ENCODE results near the gene HNRNPA1. TPM values are rescaled to one million over a fixed set of nuclear protein-coding genes. Genes with fewer than 3 reads are reported as not detected.

HNRNPA1 gene
- polyA plus RNA-seq, 3 donors = 266 to 1,181 (median 308) TPM

- H2AFZ ChIP-seq (ENCODE audit: insufficient read depth, low read depth, low read length, poor library complexity, severe bottlenecking) = peak overlapping the region; percentile 77
- no peak for DNase-seq
- H4K20me1 ChIP-seq (ENCODE audit: insufficient read depth, low read length) = peaks cover 4% of the 10 kb centered on the region
- Mint-ChIP-seq H3K36me3 (peaks cover 2 to 16% of the 10 kb centered on the region in 2 donors), H3K27me3 (ENCODE audit: low read depth in 3 of 3) (peaks cover 0 to 1% (median 1%) of the 10 kb centered on the region in 3 donors), H3K9me3 (peaks cover 0 to 4% (median 0%) of the 10 kb centered on the region in 7 donors), H3K4me3 (peak overlapping the region; percentile 86 to 99), H3K27ac (peak overlapping the region; percentile 90 to 93 (median 91)), H3K4me1 (peaks cover 78% of the 10 kb centered on the region)
- peak overlapping the region; percentile 80 to 99 (median 93) for H3K4me3 ChIP-seq (replicated peaks in 1 of 3; ENCODE audit: low read depth in 2 of 3, low read length in 3 of 3)
- peak overlapping the region; percentile 99 for H3K4me2 ChIP-seq (replicated peaks; ENCODE audit: extremely low read depth, low read length, poor library complexity, severe bottlenecking)
- no peaks in the 10 kb centered on the region for H3K36me3 ChIP-seq (replicated peaks in 1 of 2; ENCODE audit: control insufficient read depth in 1 of 2, insufficient read depth in 2 of 2, low read length in 2 of 2)
- H3K27me3 ChIP-seq (ENCODE audit: control insufficient read depth in 2 of 2, insufficient read depth in 2 of 2, low read length in 2 of 2) = no peaks in the 10 kb centered on the region
- TF ChIP-seq, protein P1, sequence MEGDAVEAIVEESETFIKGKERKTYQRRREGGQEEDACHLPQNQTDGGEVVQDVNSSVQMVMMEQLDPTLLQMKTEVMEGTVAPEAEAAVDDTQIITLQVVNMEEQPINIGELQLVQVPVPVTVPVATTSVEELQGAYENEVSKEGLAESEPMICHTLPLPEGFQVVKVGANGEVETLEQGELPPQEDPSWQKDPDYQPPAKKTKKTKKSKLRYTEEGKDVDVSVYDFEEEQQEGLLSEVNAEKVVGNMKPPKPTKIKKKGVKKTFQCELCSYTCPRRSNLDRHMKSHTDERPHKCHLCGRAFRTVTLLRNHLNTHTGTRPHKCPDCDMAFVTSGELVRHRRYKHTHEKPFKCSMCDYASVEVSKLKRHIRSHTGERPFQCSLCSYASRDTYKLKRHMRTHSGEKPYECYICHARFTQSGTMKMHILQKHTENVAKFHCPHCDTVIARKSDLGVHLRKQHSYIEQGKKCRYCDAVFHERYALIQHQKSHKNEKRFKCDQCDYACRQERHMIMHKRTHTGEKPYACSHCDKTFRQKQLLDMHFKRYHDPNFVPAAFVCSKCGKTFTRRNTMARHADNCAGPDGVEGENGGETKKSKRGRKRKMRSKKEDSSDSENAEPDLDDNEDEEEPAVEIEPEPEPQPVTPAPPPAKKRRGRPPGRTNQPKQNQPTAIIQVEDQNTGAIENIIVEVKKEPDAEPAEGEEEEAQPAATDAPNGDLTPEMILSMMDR (IDR thresholded peaks at IDR 0.05) = no peak
- H3K27ac ChIP-seq (ENCODE audit: low read depth in 1 of 2, low read length in 2 of 2) = peak overlapping the region; percentile 63 to 87
- peaks cover 94% of the 10 kb centered on the region for H3K79me2 ChIP-seq (ENCODE audit: insufficient read depth, low read length)
- no CpG with 5 or more reads among the region's 1 CpG for WGBS (ENCODE audit: insufficient coverage)
- H3K9ac ChIP-seq (ENCODE audit: insufficient read depth, low read length, poor library complexity, severe bottlenecking) = peak overlapping the region; percentile 73
- no peaks in the 10 kb centered on the region for H3K9me3 ChIP-seq (replicated peaks in 1 of 2; ENCODE audit: control insufficient read depth in 1 of 2, insufficient read depth in 1 of 2, low read length in 2 of 2)
- intact Hi-C loops (cut with micrococcal nuclease) = loop anchor here in 1 of 2 donors (2.0 kb wide), 1 partner anchor 27 kb away; no protein-coding TSS in a partner anchor
- peaks cover 84 to 97% of the 10 kb centered on the region in 2 donors for H3K4me1 ChIP-seq (ENCODE audit: control insufficient read depth in 1 of 2, insufficient read depth in 2 of 2, low read length in 2 of 2)
Measured at GRCh38 chr12:54301428-54302048, 21.0 kb downstream of the HNRNPA1 start.

- Histone ChIP-seq H2AFZ (ENCODE audit: insufficient read depth, low read depth, low read length, poor library complexity, severe bottlenecking) (no peak overlapping the region), H3K27ac (ENCODE audit: low read depth in 1 of 2, low read length in 2 of 2) (peak overlapping the region in 1 of 2 donors; percentile 80), H3K9me3 (replicated peaks in 1 of 2; ENCODE audit: control insufficient read depth in 1 of 2, insufficient read depth in 1 of 2, low read length in 2 of 2) (no peaks in the 10 kb centered on the region), H3K79me2 (ENCODE audit: insufficient read depth, low read length) (peaks cover 80% of the 10 kb centered on the region), H3K4me1 (ENCODE audit: control insufficient read depth in 1 of 2, insufficient read depth in 2 of 2, low read length in 2 of 2) (peaks cover 87 to 97% of the 10 kb centered on the region in 2 donors), H3K9ac (ENCODE audit: insufficient read depth, low read length, poor library complexity, severe bottlenecking) (peak overlapping the region; percentile 22), H3K36me3 (replicated peaks in 1 of 2; ENCODE audit: control insufficient read depth in 1 of 2, insufficient read depth in 2 of 2, low read length in 2 of 2) (no peaks in the 10 kb centered on the region), H3K4me3 (replicated peaks in 1 of 3; ENCODE audit: low read depth in 2 of 3, low read length in 3 of 3) (peak overlapping the region in 1 of 3 experiments; percentile 76), H3K4me2 (replicated peaks; ENCODE audit: extremely low read depth, low read length, poor library complexity, severe bottlenecking) (peak overlapping the region; percentile 95), H4K20me1 (ENCODE audit: insufficient read depth, low read length) (no peaks in the 10 kb centered on the region), H3K27me3 (ENCODE audit: control insufficient read depth in 2 of 2, insufficient read depth in 2 of 2, low read length in 2 of 2) (no peaks in the 10 kb centered on the region)
- Mint-ChIP-seq H3K27ac (peak overlapping the region; percentile 86 to 93 (median 92)), H3K4me3 (peak overlapping the region in 1 of 2 donors; percentile 46), H3K4me1 (peaks cover 84% of the 10 kb centered on the region), H3K36me3 (peaks cover 2 to 10% of the 10 kb centered on the region in 2 donors), H3K27me3 (ENCODE audit: low read depth in 3 of 3) (peaks cover 1 to 2% (median 1%) of the 10 kb centered on the region in 3 donors), H3K9me3 (peaks cover 0 to 2% (median 0%) of the 10 kb centered on the region in 7 donors)
- TF ChIP-seq, protein P1 (IDR thresholded peaks at IDR 0.05) = no peak
- DNase-seq = no peak
- intact Hi-C loops (cut with micrococcal nuclease) = no loop called here
Measured at GRCh38 chr12:54303640-54304039, 23.1 kb downstream of the HNRNPA1 start.
